Caco-2 (cell line): Measurements from ENCODE around the gene LEPROT. TPM values are rescaled to one million over a fixed set of nuclear protein-coding genes. Genes with fewer than 3 reads are reported as not detected.

Experiments used
- BruUV-seq: library from RNA; stranded (reverse); fragments of 400-500 nt; replicated peaks from 2 replicates; lab custom pipeline; 2021; lab: Mats Ljungman, UMichigan
- CTCF ChIA-PET: fragments of 300-600 bp; sonication (Branson Sonifier 250); formaldehyde crosslinking; loops from one replicate; lab custom pipeline; 2022; ENCODE audit warnings: antibody characterized with exemption; lab: Charles Lee
- POLR2A ChIA-PET: fragments of 300-600 bp; sonication (Branson Sonifier 250); formaldehyde crosslinking; loops from one replicate; lab custom pipeline; 2022; ENCODE audit warnings: antibody characterized with exemption; lab: Charles Lee
- DNase-seq, 2 experiments: peaks; one replicate each; pipeline versions ENCODE4 v3.0.0 to v3.0.0-alpha.2; 2020 to 2022
- H3K27me3 ChIP-seq: replicated peaks from 2 replicates; pipeline ENCODE4 v1.6.0; 2011; ENCODE audit warnings: low read length; ENCODE audit not compliant: control insufficient read depth, insufficient read depth
- H3K36me3 ChIP-seq: 2 replicates; pipeline ENCODE4 v1.5.1; 2011; ENCODE audit warnings: low read length; ENCODE audit not compliant: control insufficient read depth, insufficient read depth
- H3K4me1 ChIP-seq: fragments of 250-450 bp; sonication (Bioruptor Pico); 2 replicates; pipeline ENCODE4 v1.5.1; 2020; ENCODE audit warnings: mild to moderate bottlenecking
- H3K4me3 ChIP-seq: 2 replicates; pipeline ENCODE4 v1.5.1; 2011; ENCODE audit warnings: low read depth, mild to moderate bottlenecking, control low read depth, low read length
- H3K9me3 ChIP-seq: fragments of 250-450 bp; sonication (Bioruptor Pico); 2 replicates; pipeline ENCODE4 v1.5.1; 2020; ENCODE audit warnings: mild to moderate bottlenecking, moderate library complexity
- H3K27ac Mint-ChIP-seq: one replicate; pipeline ENCODE4 v1.8.0; 2022; ENCODE audit warnings: mixed read lengths; ENCODE audit not compliant: unreplicated experiment
- H3K27me3 Mint-ChIP-seq: one replicate; pipeline ENCODE4 v1.8.0; 2022; ENCODE audit warnings: mixed read lengths; ENCODE audit not compliant: insufficient read depth, unreplicated experiment
- H3K36me3 Mint-ChIP-seq: one replicate; pipeline ENCODE4 v1.8.0; 2022; ENCODE audit warnings: mild to moderate bottlenecking, mixed read lengths; ENCODE audit not compliant: insufficient read depth, unreplicated experiment
- H3K4me1 Mint-ChIP-seq: one replicate; pipeline ENCODE4 v1.8.0; 2022; ENCODE audit warnings: low read depth, mixed read lengths; ENCODE audit not compliant: unreplicated experiment
- H3K4me3 Mint-ChIP-seq: one replicate; pipeline ENCODE4 v1.8.0; 2022; ENCODE audit warnings: mild to moderate bottlenecking, moderate library complexity, mixed read lengths; ENCODE audit not compliant: unreplicated experiment
- H3K9me3 Mint-ChIP-seq: one replicate; pipeline ENCODE4 v1.8.0; 2022; ENCODE audit warnings: mixed read lengths; ENCODE audit not compliant: unreplicated experiment
- CTCF ChIP-seq, 2 experiments: fragments of 200-600 bp in 1 of 2; IDR thresholded peaks; 1 replicate in 1 of 2; 2 replicates in 1 of 2; pipeline versions ENCODE4 v1.5.1 to v1.8.0; 2011 to 2022; ENCODE audit warnings: antibody characterized with exemption in 1 of 2, control low read depth in 1 of 2, inconsistent platforms in 1 of 2, low read depth in 1 of 2, low read length in 1 of 2, mild to moderate bottlenecking in 1 of 2, moderate library complexity in 1 of 2; ENCODE audit not compliant: insufficient read depth in 1 of 2, severe bottlenecking in 1 of 2, unreplicated experiment in 1 of 2
- intact Hi-C: fragments of 100-400 bp; cut with micrococcal nuclease; formaldehyde crosslinking; loops from one replicate; pipeline ENCODE4 v1.10.0; 2022; ENCODE audit not compliant: unreplicated experiment
- total RNA-seq: library from RNA; stranded (reverse); gene quantifications from 2 replicates; pipeline ENCODE4 v1.2.3, GENCODE V29; 2022

The LEPROT gene
- total RNA-seq, 1 experiment from 2014 or later: 37.6 TPM

- DNase-seq: no peak
- peaks cover 25% of the 10 kb centered on the region for H3K36me3 Mint-ChIP-seq
- POLR2A ChIA-PET: no interaction called here
- CTCF ChIA-PET: no interaction called here
- Histone ChIP-seq H3K4me1 (no peaks in the 10 kb centered on the region), H3K36me3 (no peaks in the 10 kb centered on the region), H3K9me3 (no peaks in the 10 kb centered on the region), H3K27me3 (no peaks in the 10 kb centered on the region), H3K4me3 (no peak overlapping the region)
- TF ChIP-seq CTCF (IDR thresholded peaks at IDR 0.05; ENCODE audit: insufficient read depth in 1 of 2, low read depth in 1 of 2, low read length in 1 of 2, severe bottlenecking in 1 of 2, unreplicated experiment in 1 of 2): no peak
- no peaks in the 10 kb centered on the region for H3K27me3 Mint-ChIP-seq
- H3K9me3 Mint-ChIP-seq: no peaks in the 10 kb centered on the region
- H3K4me3 Mint-ChIP-seq: no peak overlapping the region
- TSS peak; percentile 10 for BruUV-seq
- H3K4me1 Mint-ChIP-seq: peaks cover 6% of the 10 kb centered on the region
- intact Hi-C loops: no loop called here
- H3K27ac Mint-ChIP-seq: no peak overlapping the region
These were observed 12.4 kb downstream of the LEPROT start for GRCh38 chr1:65432918-65433317.

GRCh38 chr1:65434255-65434654 is 13.8 kb downstream of the LEPROT start:
- Mint-ChIP-seq H3K9me3 (no peaks in the 10 kb centered on the region), H3K27me3 (no peaks in the 10 kb centered on the region), H3K36me3 (peaks cover 25% of the 10 kb centered on the region), H3K4me1 (peaks cover 2% of the 10 kb centered on the region), H3K27ac (no peak overlapping the region), H3K4me3 (no peak overlapping the region)
- H3K4me3 ChIP-seq: no peak overlapping the region
- CTCF ChIA-PET: interaction anchor here (1.7 kb wide), 1 partner anchor 254 kb away, joined by 7 read pairs; no protein-coding TSS in a partner anchor
- DNase-seq: no peak
- TF ChIP-seq CTCF (IDR thresholded peaks at IDR 0.05; ENCODE audit: insufficient read depth in 1 of 2, low read depth in 1 of 2, low read length in 1 of 2, severe bottlenecking in 1 of 2, unreplicated experiment in 1 of 2): no peak
- POLR2A ChIA-PET: no interaction called here
- no peaks in the 10 kb centered on the region for H3K9me3 ChIP-seq
- no peaks in the 10 kb centered on the region for H3K27me3 ChIP-seq
- no peaks in the 10 kb centered on the region for H3K4me1 ChIP-seq
- H3K36me3 ChIP-seq: no peaks in the 10 kb centered on the region
- BruUV-seq: no TSS peak
- intact Hi-C loops: no loop called here

GRCh38 chr1:65434760-65435159 is 14.3 kb downstream of the LEPROT start:
- H3K9me3 ChIP-seq: no peaks in the 10 kb centered on the region
- no peak overlapping the region for H3K4me3 ChIP-seq
- no peak for TF ChIP-seq CTCF (IDR thresholded peaks at IDR 0.05; ENCODE audit: insufficient read depth in 1 of 2, low read depth in 1 of 2, low read length in 1 of 2, severe bottlenecking in 1 of 2, unreplicated experiment in 1 of 2)
- no peaks in the 10 kb centered on the region for H3K4me1 ChIP-seq
- intact Hi-C loops: no loop called here
- no peak for DNase-seq
- no peak overlapping the region for H3K4me3 Mint-ChIP-seq
- CTCF ChIA-PET: interaction anchor here (0.7 to 1.7 kb wide), 4 partner anchors 15 to 262 kb away, joined by 3 to 7 read pairs (median 4); partner anchors contain the start of genes LEPR and LEPROT
- H3K27me3 Mint-ChIP-seq: no peaks in the 10 kb centered on the region
- H3K4me1 Mint-ChIP-seq: no peaks in the 10 kb centered on the region
- BruUV-seq: no TSS peak
- H3K27ac Mint-ChIP-seq: no peak overlapping the region
- peaks cover 24% of the 10 kb centered on the region for H3K36me3 Mint-ChIP-seq
- no peaks in the 10 kb centered on the region for H3K36me3 ChIP-seq
- H3K27me3 ChIP-seq: no peaks in the 10 kb centered on the region
- POLR2A ChIA-PET: no interaction called here
- H3K9me3 Mint-ChIP-seq: no peaks in the 10 kb centered on the region
